ENCODE data around the gene RWDD3. TPM values are rescaled to one million over a fixed set of nuclear protein-coding genes. Genes with fewer than 3 reads are reported as not detected.

Gene RWDD3
- total RNA-seq, 1 donor from 2014 or later, result 17.1 TPM

DNA sequence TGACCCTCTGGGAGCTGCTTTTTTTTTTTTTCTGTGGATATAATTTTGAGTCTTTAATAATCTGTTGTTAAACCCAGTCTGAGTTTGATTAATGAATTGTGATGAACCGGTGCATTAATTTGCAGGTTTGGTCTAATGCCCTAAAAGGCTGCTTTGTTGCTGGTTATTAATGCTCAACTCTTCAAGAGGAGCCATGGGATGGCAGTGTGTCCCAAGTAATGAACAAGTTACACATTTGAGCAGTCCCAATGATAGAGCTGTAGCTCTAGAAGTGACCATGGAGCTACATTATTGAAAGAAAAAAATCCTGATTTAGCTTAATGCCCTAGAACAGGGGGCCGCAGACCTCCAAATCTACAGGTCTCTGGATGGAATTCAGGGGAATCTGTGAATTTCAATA lies 53.1 kb downstream of the RWDD3 start:
- ChIA-PET POLR2A (no interaction called here), CTCF (no interaction called here)
- H3K4me1 Mint-ChIP-seq, result no peaks in the 10 kb centered on the region
- peaks cover 3% of the 10 kb centered on the region for H3K27me3 Mint-ChIP-seq
- H3K9me3 Mint-ChIP-seq, result no peaks in the 10 kb centered on the region
- intact Hi-C loops (cut with micrococcal nuclease), result no loop called here
- DNase-seq (no peak), ATAC-seq (ENCODE audit: low read depth) (no peak)
- TF ChIP-seq CTCF (IDR thresholded peaks at IDR 0.05), result no peak
- no peak overlapping the region for H3K4me3 Mint-ChIP-seq
- no peaks in the 10 kb centered on the region for H3K36me3 Mint-ChIP-seq (ENCODE audit: low read depth)
- H3K27ac Mint-ChIP-seq, result no peak overlapping the region

- DNase-seq, result no peak
- no peaks in the 10 kb centered on the region for H3K36me3 Mint-ChIP-seq (ENCODE audit: low read depth)
Observed at GRCh38 chr1:95287825-95288224, 53.8 kb downstream of the RWDD3 start.

More at GRCh38 chr1:95287825-95288224, 53.8 kb downstream of the RWDD3 start:
- ATAC-seq (ENCODE audit: low read depth), result no peak
- ChIA-PET POLR2A (no interaction called here), CTCF (no interaction called here)
- no peaks in the 10 kb centered on the region for H3K9me3 Mint-ChIP-seq
- intact Hi-C loops (cut with micrococcal nuclease), result no loop called here
- H3K4me3 Mint-ChIP-seq, result no peak overlapping the region
- TF ChIP-seq CTCF (IDR thresholded peaks at IDR 0.05), result no peak
- H3K27ac Mint-ChIP-seq, result no peak overlapping the region
- H3K4me1 Mint-ChIP-seq, result no peaks in the 10 kb centered on the region
- H3K27me3 Mint-ChIP-seq, result peaks cover 3% of the 10 kb centered on the region

Other genes starting within 250 kb of the RWDD3 start
- 3.7 and 7.5 TPM in 2 replicates for gene ALG14, start 161.3 kb upstream of the RWDD3 start, total RNA-seq
- 0.22 and 0.24 TPM in 2 replicates for gene TLCD4, start 116.9 kb upstream of the RWDD3 start, total RNA-seq